CD4-positive, alpha-beta T cell treated with Interleukin-21 for 1 hour (primary cell): ENCODE data around the gene KDM4E.
A peak's percentile ranks its signal among the peaks of the same experiment; 100 is the strongest.

Source experiments
- DNase-seq: peaks from one replicate; pipeline ENCODE4 v3.0.0-alpha.2; 2020

KDM4E gene

GRCh38 chr11:95054356-95054755 is 29.3 kb downstream of the KDM4E start:
- DNase-seq: no peak

DNA sequence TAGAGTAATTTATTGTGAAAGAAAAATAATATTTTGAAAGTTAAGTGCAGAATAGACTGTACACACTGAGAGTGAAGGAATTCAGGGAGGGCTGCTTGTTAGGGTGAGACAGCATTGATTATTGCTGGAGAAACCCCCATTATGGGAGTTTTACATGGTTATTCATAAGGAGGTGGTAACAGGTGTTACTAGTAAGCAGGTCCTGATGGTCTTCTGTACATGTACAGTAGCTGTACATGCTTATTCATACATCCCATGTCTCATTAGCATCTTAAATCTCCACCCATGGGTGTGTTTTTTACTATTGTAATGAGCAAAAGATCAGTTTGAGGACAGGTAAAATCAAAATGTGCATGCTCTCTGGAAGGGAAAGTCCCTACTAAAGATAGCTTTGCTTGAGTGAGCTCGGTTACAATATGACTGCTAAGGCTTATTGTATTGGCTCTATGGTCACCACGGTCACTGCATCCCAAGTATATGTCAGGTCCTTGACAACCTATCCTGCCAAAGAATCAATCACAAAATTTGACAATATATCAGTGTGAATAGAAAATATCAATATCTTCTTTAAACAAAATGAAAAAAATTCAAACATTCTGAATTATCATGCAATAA is 30.3 kb downstream of the KDM4E start:
- no peak for DNase-seq

GRCh38 chr11:95057959-95058358 is 32.9 kb downstream of the KDM4E start:
- no peak for DNase-seq

- DNase-seq: no peak
These were observed 33.6 kb downstream of the KDM4E start for GRCh38 chr11:95058621-95059020.

- no peak for DNase-seq
These were observed 34.0 kb downstream of the KDM4E start for GRCh38 chr11:95059046-95059445.

DNA sequence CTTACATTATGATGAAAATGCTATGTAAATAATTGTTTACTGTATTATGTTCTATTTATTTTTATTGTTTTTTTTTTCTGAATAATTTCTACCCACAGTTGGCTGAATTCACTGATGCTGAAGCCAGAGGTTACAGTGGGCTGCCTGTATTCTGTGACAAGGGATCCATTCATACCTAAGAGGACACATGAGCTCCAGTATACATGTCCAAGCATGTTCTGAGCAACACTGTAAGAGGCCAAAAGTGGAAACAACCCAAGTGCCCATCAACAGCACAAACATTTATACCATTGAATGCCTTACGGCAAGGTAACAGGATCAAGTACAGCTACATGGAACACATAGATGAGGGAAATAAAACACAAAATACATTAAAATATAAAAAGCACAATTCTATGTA is 40.3 kb downstream of the KDM4E start:
- no peak for DNase-seq

DNA sequence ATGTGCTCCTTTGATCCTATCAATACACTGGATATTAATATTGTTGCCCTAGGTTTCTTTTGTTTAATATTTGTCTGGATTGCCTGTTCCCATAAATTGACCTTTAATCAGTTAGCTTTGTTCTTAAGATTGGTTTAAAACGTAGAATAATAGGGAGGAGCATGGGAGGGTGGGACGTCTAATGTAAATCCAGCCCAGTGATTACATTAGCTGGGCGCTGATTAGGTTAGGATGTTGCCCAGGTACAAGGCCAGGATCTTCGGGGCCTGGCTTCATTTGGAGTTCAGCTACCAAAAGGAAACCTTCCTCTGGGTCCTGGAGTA is 41.6 kb downstream of the KDM4E start, which contains the start of gene SRSF8:
SRSF8 (plus strand) TSS at position 204 of the 323 bp plus-strand sequence. CDS start 308 bp downstream, outside the sequence.
- DNase-seq: no peak

DNA sequence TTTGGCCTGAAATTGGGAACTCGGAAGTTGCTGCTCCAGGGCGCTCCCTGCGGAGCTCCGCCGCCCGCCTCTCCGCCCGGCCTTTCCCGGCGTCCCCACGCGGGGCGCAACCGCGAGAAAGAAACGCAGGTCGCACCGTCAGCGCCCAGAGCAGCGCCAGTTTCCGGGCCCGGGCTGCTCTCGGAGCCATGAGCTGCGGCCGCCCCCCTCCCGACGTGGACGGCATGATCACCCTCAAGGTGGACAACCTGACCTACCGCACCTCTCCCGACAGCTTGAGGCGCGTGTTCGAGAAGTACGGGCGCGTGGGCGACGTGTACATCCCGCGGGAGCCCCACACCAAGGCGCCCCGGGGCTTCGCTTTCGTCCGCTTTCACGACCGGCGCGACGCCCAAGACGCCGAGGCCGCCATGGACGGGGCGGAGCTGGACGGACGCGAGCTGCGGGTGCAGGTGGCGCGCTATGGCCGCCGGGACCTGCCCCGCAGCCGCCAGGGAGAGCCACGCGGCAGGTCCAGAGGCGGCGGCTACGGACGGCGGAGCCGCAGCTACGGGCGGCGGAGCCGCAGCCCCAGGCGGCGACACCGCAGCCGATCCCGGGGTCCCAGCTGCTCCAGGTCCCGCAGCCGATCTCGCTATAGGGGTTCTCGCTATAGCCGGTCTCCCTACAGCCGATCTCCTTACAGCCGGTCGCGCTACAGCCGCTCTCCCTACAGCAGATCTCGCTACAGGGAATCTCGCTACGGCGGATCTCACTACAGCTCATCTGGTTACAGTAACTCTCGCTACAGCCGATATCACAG is 42.2 kb downstream of the KDM4E start:
- DNase-seq: peak; percentile 76

DNA sequence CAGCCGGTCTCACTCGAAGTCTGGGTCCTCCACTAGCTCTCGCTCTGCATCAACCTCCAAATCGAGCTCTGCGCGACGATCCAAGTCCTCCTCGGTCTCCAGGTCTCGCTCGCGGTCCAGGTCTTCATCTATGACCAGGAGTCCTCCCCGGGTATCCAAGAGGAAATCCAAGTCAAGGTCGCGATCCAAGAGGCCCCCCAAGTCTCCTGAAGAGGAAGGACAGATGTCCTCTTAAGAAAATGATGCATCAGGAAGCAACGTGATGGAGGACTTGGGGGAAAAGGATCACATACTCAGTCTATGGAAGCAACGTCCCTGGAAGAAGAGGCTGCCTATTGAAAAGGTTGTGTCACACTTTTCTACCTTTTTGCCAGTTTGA is 42.8 kb downstream of the KDM4E start:
- DNase-seq: no peak

DNA sequence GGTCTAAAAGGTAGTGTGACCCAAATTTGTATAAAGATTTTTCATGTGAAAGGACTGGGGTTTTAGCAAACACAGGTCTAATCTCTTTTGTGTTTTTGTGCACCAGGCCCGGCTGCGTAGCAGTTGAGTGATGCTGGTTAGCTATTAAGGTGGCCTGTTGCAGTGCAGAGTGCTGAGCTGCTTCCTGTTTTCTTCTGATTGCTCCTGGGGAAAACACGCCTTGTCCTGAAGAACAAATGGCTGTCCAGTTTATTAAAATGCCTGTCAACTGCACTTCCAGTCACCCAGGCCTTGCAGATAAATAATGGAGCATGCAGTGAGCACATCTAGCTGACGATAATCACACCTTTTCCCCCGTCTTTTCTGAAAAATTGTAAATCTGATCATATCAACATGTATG is 43.5 kb downstream of the KDM4E start:
- peak; percentile 90 for DNase-seq

GRCh38 chr11:95070471-95070870 is 45.4 kb downstream of the KDM4E start:
- DNase-seq: no peak

DNA sequence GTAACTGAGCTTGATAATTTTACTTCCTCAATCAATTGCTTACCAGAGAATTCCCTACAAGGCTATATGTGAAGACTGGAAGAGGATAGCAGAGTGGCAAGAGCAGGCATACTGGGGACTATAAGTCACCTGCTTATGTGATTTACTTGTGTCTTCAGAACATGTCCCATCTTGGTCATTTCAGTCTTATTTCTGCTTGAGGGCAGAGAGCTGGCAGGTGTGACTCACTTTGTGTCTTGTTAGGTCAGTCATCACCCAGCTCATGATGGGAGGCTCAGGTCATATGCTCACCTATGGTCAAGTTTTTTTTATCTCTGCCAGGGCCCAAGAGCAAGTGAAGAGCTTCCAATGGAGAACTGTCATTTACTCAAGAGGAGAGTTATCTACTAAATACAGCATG is 47.9 kb downstream of the KDM4E start:
- no peak for DNase-seq

DNA sequence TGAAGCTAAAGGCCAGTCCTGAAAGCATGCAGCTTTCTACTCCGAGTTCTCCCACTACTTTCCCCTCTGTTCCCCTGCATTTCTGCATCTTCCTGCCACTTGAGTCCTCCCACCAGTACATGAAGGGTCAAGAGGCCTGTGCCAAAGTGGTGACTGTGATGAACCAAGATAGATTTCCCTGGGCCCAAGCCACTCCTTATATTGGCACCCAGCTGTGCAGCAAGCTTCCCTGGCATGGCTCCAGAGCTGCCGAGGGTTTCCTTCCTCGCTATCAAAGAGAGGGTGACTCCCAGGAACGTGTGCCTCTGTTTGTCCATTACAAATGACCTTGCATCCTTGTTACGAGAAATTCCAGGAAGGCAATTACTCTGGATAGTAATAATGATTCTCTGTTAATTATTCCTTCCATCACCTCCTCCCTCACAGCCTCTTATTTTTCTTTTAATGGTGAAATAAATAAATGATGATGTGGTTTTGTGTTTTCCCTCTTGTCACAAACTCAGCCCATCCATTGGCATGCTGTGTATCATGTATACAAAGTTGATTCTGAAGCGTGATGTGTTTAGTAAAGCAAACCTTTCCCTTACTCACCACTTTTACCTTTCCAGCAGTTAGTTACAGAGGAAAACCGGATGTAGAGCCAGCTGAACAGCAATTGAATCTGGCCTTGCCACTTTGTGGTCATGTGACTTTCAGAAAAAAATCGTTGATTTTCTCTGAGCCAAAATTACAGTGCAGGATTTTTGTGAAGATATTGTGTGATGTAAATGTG is 49.9 kb downstream of the KDM4E start:
- DNase-seq: no peak

DNA sequence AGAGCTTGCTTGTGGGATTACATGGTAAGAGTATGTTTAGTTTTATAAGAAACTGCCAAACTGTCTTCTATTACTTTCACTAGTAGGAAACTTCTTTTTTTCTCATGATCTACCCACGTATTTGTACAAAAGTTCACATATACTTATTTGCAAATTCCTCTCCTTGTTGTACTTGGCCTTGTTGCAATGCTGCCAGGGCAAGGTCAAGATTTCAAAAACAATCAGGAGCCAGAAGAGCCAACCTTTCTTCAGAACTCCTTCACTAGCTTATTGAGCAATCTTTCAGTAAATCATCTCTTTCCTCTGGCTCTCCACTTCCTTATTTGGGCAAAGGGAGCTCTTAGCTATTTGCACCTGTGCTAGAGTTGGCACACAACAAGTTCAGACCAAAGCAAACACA is 51.4 kb downstream of the KDM4E start:
- no peak for DNase-seq

DNA sequence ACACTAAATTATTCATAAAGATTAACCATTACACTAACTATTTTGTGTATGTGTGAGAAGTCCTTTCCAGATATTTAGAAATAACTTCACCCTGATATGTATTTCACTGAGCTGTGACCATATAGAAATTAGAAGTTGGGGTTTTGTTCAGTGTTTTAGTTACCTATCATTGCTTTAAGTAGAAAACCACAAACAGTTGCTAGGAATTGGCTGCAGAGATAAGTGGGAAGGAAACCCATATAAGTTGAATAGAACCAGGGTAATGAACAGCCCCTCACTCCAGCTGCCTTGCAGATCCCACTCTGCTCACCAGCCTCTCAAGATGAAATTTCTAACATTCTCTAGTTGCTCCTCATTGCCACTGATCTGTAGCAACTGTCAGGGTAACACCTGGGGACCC is 51.9 kb downstream of the KDM4E start:
- DNase-seq: no peak
